ENCODE data around the gene PARP12. TPM values are rescaled to one million over a fixed set of nuclear protein-coding genes. Genes with fewer than 3 reads are reported as not detected.

Gene PARP12
- total and polyA plus RNA-seq, 2 of the 8 experiments (the other 6 are each of a cell fraction or from before 2014, with no cell fraction given) = 9.0 to 21.5 TPM

GRCh38 chr7:140082770-140083169, 20.0 kb upstream of the PARP12 start (continued):
- no peak for TF ChIP-seq RNF2 (IDR thresholded peaks at IDR 0.05; ENCODE audit: borderline replicate concordance, low read depth, low read length, missing control alignments, poor library complexity, severe bottlenecking)
- TF ChIP-seq SAP30 (IDR thresholded peaks at IDR 0.05; ENCODE audit: insufficient read depth, insufficient replicate concordance, low read length) = no peak
- no peak for TF ChIP-seq FOSL1 (IDR thresholded peaks at IDR 0.05; ENCODE audit: insufficient read depth, low read depth, low read length)
- no peak for TF ChIP-seq SIN3A (conservative IDR thresholded peaks at IDR 0.05 in 1 of 2, IDR thresholded peaks at IDR 0.05 in 1 of 2; ENCODE audit: low read depth in 1 of 2, low read length in 2 of 2)
- no peak for TF ChIP-seq KDM4A (IDR thresholded peaks at IDR 0.05; ENCODE audit: low read depth, low read length, severe bottlenecking)
- no peak for TF ChIP-seq TEAD4 (IDR thresholded peaks at IDR 0.05; ENCODE audit: low read depth, low read length)
- TF ChIP-seq SP4 (IDR thresholded peaks at IDR 0.05; ENCODE audit: low read length) = no peak

All from H1 (cell line).